Testis (tissue), 3 donors: ENCODE measurements around the gene KCNN3. TPM values are rescaled to one million over a fixed set of nuclear protein-coding genes. Genes with fewer than 3 reads are reported as not detected.

Source experiments
- DNase-seq: peaks from one replicate; pipeline ENCODE4 v3.0.0-alpha.2; 2019
- H3K27ac ChIP-seq, 2 donors: fragments of 200-600 bp; sonication (generic); one replicate each; pipeline ENCODE4 v1.5.1; 2019
- H3K27me3 ChIP-seq: fragments of 200-600 bp; sonication (generic); one replicate; pipeline ENCODE4 v1.5.1; 2019
- H3K36me3 ChIP-seq: fragments of 200-600 bp; sonication (generic); one replicate; pipeline ENCODE4 v1.5.1; 2017; ENCODE audit warnings: low read depth; ENCODE audit errors: missing control alignments
- H3K4me1 ChIP-seq: fragments of 200-600 bp; sonication (generic); one replicate; pipeline ENCODE4 v1.5.1; 2019
- H3K4me3 ChIP-seq, 2 donors: fragments of 200-600 bp; sonication (generic); one replicate each; pipeline ENCODE4 v1.5.1; 2017 to 2019
- H3K9me3 ChIP-seq: fragments of 200-600 bp; sonication (generic); one replicate; pipeline ENCODE4 v1.5.1; 2017
- POLR2A ChIP-seq: fragments of 450-650 bp; IDR thresholded peaks from one replicate; pipeline ENCODE4 v1.6.1; 2017; ENCODE audit warnings: antibody characterized with exemption, mild to moderate bottlenecking, moderate library complexity
- WGBS, 2 donors: methylation state at CpG; one replicate each; pipeline ENCODE4 v1.1.5; 2018; 5-methylcytosine and 5-hydroxymethylcytosine counted together
- intact Hi-C: fragments of 100-400 bp; cut with DNase I; formaldehyde crosslinking; loops from one replicate; pipeline ENCODE4 v1.15.1; 2023; ENCODE audit warnings: low total_unique reads
- polyA plus RNA-seq: library from polyadenylated mRNA; stranded (reverse); fragments of 350-450 nt; fragmentation: Illumina TruSeq; extraction: RNeasy Lipid Tissue Mini Kit (QIAGEN cat#74804); gene quantifications from one replicate; pipeline ENCODE4 v1.2.3, GENCODE V29; 2014; ENCODE audit warnings: low read depth, low replicate concordance; ENCODE audit not compliant: insufficient read depth
- total RNA-seq, 2 donors: library from RNA; depleted of rRNA; stranded (reverse); fragments of >200 nt; gene quantifications; one replicate each; pipeline ENCODE4 v1.2.3, GENCODE V29; 2016
- TF ChIP-seq, protein P1 (sequence below), 3 experiments: fragments of 450-650 bp in 2 of 3; fragments of 200-600 bp in 1 of 3; sonication (generic) in 1 of 3; IDR thresholded peaks; one replicate each; pipeline ENCODE4 v1.5.1; 2016 to 2019; ENCODE audit warnings: antibody characterized with exemption in 3 of 3, mild to moderate bottlenecking in 2 of 3, moderate library complexity in 1 of 3

Gene KCNN3
- total and polyA plus RNA-seq, 3 donors from 2014 or later = 0.24 to 0.78 (median 0.56) TPM

GRCh38 chr1:154711416-154711815, 158.7 kb downstream of the KCNN3 start:
- Histone ChIP-seq H3K36me3 (no peaks in the 10 kb centered on the region), H3K27ac (no peak overlapping the region), H3K4me3 (no peak overlapping the region), H3K4me1 (no peaks in the 10 kb centered on the region), H3K9me3 (no peaks in the 10 kb centered on the region), H3K27me3 (no peaks in the 10 kb centered on the region)
- DNase-seq = no peak
- WGBS, 2 donors = 83 to 100% methylated on average over 1 of the region's 1 CpG
- intact Hi-C loops = no loop called here
- no peak for TF ChIP-seq POLR2A

DNA sequence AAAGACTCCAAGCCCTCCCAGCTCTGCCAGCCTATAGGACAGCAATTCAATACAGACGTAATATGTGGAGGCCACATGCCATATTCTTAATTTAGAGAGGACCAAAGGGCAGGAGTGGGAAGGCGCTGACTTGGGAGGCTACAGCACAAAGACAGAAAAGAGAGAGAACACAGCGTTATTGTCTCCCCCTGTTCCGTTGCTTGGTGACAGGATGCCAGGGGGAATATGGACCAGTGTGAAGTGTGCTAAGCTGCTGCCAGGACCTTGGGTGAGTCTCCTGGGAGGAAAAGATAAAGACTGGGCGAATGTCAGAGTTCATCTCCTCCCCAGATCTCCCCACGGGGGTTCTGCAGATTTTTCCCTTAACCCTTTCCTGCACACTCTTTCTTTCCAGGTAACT, 160.0 kb downstream of the KCNN3 start:
- Histone ChIP-seq H3K4me3 (no peak overlapping the region), H3K9me3 (no peaks in the 10 kb centered on the region), H3K27ac (no peak overlapping the region), H3K4me1 (no peaks in the 10 kb centered on the region), H3K36me3 (no peaks in the 10 kb centered on the region), H3K27me3 (no peaks in the 10 kb centered on the region)
- no peak for DNase-seq
- TF ChIP-seq, protein P1, sequence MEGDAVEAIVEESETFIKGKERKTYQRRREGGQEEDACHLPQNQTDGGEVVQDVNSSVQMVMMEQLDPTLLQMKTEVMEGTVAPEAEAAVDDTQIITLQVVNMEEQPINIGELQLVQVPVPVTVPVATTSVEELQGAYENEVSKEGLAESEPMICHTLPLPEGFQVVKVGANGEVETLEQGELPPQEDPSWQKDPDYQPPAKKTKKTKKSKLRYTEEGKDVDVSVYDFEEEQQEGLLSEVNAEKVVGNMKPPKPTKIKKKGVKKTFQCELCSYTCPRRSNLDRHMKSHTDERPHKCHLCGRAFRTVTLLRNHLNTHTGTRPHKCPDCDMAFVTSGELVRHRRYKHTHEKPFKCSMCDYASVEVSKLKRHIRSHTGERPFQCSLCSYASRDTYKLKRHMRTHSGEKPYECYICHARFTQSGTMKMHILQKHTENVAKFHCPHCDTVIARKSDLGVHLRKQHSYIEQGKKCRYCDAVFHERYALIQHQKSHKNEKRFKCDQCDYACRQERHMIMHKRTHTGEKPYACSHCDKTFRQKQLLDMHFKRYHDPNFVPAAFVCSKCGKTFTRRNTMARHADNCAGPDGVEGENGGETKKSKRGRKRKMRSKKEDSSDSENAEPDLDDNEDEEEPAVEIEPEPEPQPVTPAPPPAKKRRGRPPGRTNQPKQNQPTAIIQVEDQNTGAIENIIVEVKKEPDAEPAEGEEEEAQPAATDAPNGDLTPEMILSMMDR (IDR thresholded peaks at IDR 0.05) = no peak
- TF ChIP-seq POLR2A = no peak
- intact Hi-C loops = no loop called here
- 69 to 77% methylated on average over 6 of the region's 6 CpGs for WGBS, 2 donors

GRCh38 chr1:154707901-154708463, 162.1 kb downstream of the KCNN3 start:
- Histone ChIP-seq H3K4me1 (no peaks in the 10 kb centered on the region), H3K27me3 (no peaks in the 10 kb centered on the region), H3K9me3 (no peaks in the 10 kb centered on the region), H3K27ac (no peak overlapping the region), H3K4me3 (peak overlapping the region in 1 of 2 donors; percentile 12), H3K36me3 (no peaks in the 10 kb centered on the region)
- TF ChIP-seq POLR2A = no peak
- TF ChIP-seq, protein P1 (IDR thresholded peaks at IDR 0.05) = no peak
- 62 to 75% methylated on average over 17 of the region's 17 CpGs for WGBS, 2 donors
- no peak for DNase-seq
- intact Hi-C loops = no loop called here

- intact Hi-C loops = no loop called here
- Histone ChIP-seq H3K9me3 (no peaks in the 10 kb centered on the region), H3K36me3 (no peaks in the 10 kb centered on the region), H3K4me1 (no peaks in the 10 kb centered on the region), H3K4me3 (no peak overlapping the region), H3K27me3 (no peaks in the 10 kb centered on the region), H3K27ac (no peak overlapping the region)
- 96 to 100% methylated on average over 1 of the region's 1 CpG for WGBS, 2 donors
- DNase-seq = no peak
- no peak for TF ChIP-seq POLR2A
- TF ChIP-seq, protein P1 (IDR thresholded peaks at IDR 0.05) = no peak
These were observed 163.2 kb downstream of the KCNN3 start for GRCh38 chr1:154706851-154707250.

- no peaks in the 10 kb centered on the region for H3K9me3 ChIP-seq
- no peaks in the 10 kb centered on the region for H3K27me3 ChIP-seq
- TF ChIP-seq, protein P1 (IDR thresholded peaks at IDR 0.05) = no peak
- no peak for DNase-seq
- no peaks in the 10 kb centered on the region for H3K4me1 ChIP-seq
- no peak overlapping the region for H3K27ac ChIP-seq
- intact Hi-C loops = no loop called here
- no peak overlapping the region for H3K4me3 ChIP-seq
- WGBS, 2 donors = 89 to 94% methylated on average over 2 of the region's 2 CpGs
- H3K36me3 ChIP-seq = no peaks in the 10 kb centered on the region
These were observed 164.5 kb downstream of the KCNN3 start for GRCh38 chr1:154705544-154705943.
